NOMO-1 treated with dmso at 0.1 percent for 144 hours (cell line): ENCODE results near the gene SLX4IP.

Experiments used
- DNase-seq: peaks from one replicate; lab custom pipeline; 2025; ENCODE audit not compliant: unreplicated experiment; lab: John Stamatoyannopoulos, UW

SLX4IP gene

GRCh38 chr20:10428008-10428407 is 7.1 kb upstream of the SLX4IP start:
- DNase-seq = no peak

GRCh38 chr20:10429443-10429981 is 5.6 kb upstream of the SLX4IP start:
- no peak for DNase-seq

- no peak for DNase-seq
Measured at GRCh38 chr20:10430000-10430466, 5.1 kb upstream of the SLX4IP start.

- DNase-seq = no peak
Measured at GRCh38 chr20:10430704-10431103, 4.4 kb upstream of the SLX4IP start.

- no peak for DNase-seq
Measured at GRCh38 chr20:10432079-10432478, 3.0 kb upstream of the SLX4IP start.

- DNase-seq = no peak
Measured at GRCh38 chr20:10433014-10433622, 2.0 kb upstream of the SLX4IP start.

- DNase-seq = peak; percentile 75
Measured at GRCh38 chr20:10433623-10434466, 1.3 kb upstream of the SLX4IP start, which contains the start of gene MKKS. TSS of gene MKKS (minus strand) at chr20:10434222. CDS start at chr20:10413514, 20,708 bp downstream.

- DNase-seq = peak; percentile 79
Measured at GRCh38 chr20:10434467-10434831, 656 bp upstream of the SLX4IP start.

- no peak for DNase-seq
Measured at GRCh38 chr20:10436053-10436699, 1.1 kb downstream of the SLX4IP start.

GRCh38 chr20:10438217-10438616 is 3.1 kb downstream of the SLX4IP start:
- no peak for DNase-seq

- no peak for DNase-seq
Measured at GRCh38 chr20:10443936-10444335, 8.8 kb downstream of the SLX4IP start.

GRCh38 chr20:10445758-10446157 is 10.7 kb downstream of the SLX4IP start:
- no peak for DNase-seq

GRCh38 chr20:10447028-10447427 is 11.9 kb downstream of the SLX4IP start:
- peak; percentile 35 for DNase-seq

- no peak for DNase-seq
Measured at GRCh38 chr20:10448270-10449156, 13.4 kb downstream of the SLX4IP start.

GRCh38 chr20:10449270-10449669 is 14.2 kb downstream of the SLX4IP start:
- DNase-seq = no peak

GRCh38 chr20:10453241-10453640 is 18.1 kb downstream of the SLX4IP start:
- DNase-seq = peak; percentile 96

GRCh38 chr20:10454151-10454750 is 19.1 kb downstream of the SLX4IP start:
- DNase-seq = no peak

GRCh38 chr20:10461495-10461894 is 26.4 kb downstream of the SLX4IP start:
- no peak for DNase-seq

GRCh38 chr20:10462516-10462915 is 27.4 kb downstream of the SLX4IP start:
- DNase-seq = no peak

- DNase-seq = no peak
Measured at GRCh38 chr20:10463622-10464021, 28.5 kb downstream of the SLX4IP start.
